GM04503 (cell line): Measurements from ENCODE around the gene CDC45.
A peak's percentile ranks its signal among the peaks of the same experiment; 100 is the strongest.
"Not testable (repeated sequence)": the region's sequence is repeated elsewhere in the genome, so short reads cannot be mapped to it uniquely, and the experiment has no call there.

ENCODE experiments used
- DNase-seq: peaks from one replicate; pipeline ENCODE4 v3.0.0-alpha.2; 2012; ENCODE audit warnings: low read depth

The CDC45 gene, protein sequence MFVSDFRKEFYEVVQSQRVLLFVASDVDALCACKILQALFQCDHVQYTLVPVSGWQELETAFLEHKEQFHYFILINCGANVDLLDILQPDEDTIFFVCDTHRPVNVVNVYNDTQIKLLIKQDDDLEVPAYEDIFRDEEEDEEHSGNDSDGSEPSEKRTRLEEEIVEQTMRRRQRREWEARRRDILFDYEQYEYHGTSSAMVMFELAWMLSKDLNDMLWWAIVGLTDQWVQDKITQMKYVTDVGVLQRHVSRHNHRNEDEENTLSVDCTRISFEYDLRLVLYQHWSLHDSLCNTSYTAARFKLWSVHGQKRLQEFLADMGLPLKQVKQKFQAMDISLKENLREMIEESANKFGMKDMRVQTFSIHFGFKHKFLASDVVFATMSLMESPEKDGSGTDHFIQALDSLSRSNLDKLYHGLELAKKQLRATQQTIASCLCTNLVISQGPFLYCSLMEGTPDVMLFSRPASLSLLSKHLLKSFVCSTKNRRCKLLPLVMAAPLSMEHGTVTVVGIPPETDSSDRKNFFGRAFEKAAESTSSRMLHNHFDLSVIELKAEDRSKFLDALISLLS

DNA sequence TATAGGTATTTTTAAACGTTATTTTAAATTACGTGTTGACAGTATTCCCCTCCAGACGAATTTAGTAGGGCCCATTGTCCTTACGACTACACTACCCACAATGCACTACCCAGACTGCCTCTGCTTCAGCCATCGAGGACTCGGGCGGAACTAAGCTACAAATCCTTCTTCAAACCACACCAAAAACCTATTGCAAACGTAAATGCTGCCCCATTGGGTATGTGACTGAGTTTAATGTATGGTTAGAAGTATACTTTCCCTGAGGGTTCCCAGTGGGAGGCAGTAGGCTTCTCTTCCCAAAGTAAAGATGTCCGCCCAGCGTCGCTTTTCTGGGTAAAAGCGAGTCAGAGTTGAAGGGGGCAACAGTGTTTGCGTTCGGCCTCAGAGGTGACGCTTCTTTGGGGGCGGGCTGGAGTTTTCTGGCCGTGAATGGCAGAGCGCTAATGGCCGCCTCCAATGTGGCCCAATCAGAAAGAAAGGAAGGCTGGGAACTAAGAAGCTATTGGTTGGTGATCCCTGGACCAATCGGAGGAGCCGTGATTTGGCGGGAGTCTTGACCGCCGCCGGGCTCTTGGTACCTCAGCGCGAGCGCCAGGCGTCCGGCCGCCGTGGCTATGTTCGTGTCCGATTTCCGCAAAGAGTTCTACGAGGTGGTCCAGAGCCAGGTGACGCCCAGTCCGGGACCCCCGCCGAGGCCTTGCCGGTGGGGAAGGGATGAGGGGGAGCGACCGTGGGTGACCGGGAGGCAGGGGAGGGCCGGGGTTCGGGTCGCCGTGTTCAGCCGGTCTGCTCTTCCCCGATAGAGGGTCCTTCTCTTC lies at the start of gene CDC45:
Gene CDC45, plus strand, starts transcription at position 566 of the 818 bp plus-strand sequence. Its CDS starts 49 bp downstream, at position 615.
- DNase-seq: peak; percentile 95

DNA sequence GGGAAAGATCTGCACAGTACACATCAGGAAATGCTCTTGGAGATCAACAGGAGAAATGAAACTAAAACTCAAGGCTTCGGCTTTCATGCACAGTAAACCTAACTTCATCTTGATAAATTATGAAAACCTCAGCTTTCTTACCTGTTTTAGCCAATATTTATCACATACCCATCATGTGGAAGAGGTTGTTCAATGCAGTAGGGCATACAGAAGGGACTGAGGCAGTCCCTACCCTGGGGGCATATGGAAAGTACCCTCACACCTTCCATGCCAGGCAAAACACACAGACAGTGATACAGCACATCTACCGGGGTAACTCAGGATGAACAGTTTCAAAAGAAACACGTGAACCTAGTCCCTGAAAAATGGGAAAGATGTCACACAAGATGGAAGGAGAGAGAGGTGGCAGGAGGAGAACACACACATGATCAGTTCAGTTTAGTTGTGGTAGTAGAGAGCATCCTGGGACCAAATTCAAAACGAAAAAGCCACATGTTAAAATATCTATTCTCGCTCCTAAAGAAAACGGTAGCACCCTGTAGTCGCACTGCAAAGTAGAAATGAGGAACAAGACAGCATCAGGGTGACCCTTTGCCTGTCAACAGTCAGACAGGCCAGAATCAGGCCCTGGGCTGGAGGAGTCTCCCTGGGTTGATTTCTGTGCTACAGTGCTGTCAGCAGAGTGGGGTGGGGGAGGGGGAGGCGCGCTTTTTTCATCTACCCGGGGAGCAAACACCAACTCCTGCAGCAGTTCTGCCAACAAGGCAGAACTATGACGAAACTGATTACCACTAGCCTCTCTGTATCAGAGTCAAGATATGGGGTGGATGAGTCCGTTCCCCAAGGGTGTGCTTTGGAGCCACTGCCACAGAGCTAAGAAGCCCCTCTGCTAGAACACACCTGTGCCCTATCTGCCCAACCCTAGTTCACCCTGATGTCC lies 49.5 kb upstream of the CDC45 start:
- no peak for DNase-seq

DNA sequence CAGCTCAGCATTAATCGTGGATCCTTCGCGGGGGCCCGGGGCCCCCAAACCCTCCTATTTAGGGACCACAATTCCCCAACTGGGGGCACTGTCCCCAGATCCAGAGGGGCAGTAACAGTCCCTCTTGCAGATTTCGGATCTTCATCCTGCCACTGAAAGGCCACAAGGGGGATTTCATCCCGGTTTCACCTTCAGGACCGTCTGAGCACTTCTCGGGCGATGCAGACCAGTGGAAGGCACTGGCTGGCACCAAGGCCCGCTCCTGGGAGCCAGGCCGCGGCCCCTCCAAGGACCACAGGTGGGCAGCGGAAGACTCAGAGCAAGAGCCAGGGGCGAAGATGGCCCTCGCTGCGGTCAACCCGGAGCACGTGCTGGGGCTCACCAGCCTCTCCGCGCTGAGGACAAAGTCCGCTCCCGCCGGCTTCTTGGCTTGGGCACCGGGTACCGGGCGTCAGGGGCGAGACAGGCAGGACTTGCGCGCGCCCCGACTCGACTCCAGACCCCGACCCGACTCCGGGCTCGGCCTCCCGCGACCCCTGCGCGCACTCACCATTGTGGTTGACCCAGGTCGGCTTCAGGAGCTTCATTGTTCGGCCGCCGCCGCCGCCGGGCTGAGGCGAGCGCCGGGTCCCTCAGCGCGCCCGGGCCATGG lies 48.7 kb upstream of the CDC45 start:
- no peak for DNase-seq

DNA sequence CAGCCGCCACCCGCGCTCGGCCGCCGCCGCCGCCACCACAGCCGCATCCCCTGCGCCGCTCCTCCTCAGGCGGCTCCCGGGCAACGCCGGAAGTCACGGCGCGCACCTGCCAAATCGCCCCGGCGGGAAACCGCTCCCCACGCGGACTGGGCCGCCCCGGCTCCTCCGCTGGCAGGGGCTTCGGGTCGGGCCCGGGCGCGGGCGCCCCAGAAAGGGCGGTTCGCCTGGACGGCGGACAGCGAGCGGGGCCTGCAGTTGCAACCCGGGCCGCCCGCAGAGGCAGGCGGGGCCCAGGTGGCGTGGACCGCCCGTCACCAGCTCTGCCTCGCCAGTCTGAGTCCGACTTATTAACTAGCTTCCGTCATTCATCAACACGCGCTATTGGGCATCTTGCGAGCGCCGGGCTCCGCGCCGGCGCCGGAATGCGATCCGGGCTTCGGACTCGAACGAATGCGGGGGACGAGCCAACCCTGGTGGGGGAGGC lies 48.0 kb upstream of the CDC45 start, which contains the start of gene HIRA:
Gene HIRA, minus strand, starts transcription at position 85 of the 484 bp plus-strand sequence. CDS start 257 bp downstream, outside the sequence.
- DNase-seq: no peak

DNA sequence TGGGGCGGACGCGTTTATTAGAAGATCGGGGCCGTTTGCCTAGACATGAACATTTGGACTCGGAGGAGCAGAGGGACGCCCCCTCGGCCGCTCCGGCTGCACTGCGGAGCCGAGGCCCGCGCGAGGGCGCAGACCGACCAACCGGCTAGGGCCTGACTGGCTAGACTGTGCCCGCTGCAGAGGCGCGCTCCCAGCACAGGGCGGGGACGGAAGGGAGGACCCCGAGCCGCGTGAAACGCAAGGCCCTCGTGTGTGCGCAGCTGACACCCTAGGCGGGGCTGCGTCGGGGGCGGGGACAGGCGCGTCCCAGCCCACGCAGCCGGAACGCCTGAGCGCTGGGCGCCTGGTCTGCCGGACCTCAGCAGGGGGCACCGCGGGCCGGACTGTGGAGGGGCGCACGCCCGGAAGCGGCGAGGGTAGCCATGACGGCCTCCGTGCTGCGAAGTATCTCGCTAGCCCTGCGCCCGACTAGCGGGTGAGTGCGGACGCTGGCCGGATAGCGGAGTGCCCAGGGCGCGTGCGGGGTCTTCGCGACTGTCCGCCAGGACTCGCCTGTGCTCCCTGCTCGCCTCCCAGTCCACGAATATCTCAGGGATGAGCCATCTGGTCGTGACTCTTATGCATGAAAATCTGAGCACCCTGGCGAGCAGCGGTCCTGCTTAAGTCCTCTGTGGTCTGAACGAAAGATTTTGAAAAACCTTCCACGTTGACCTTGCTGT lies 47.4 kb upstream of the CDC45 start, which contains the start of gene MRPL40:
Gene MRPL40, plus strand, starts transcription at position 413 of the 719 bp plus-strand sequence. Its CDS starts 10 bp downstream, at position 423.
- peak; percentile 60 for DNase-seq

DNA sequence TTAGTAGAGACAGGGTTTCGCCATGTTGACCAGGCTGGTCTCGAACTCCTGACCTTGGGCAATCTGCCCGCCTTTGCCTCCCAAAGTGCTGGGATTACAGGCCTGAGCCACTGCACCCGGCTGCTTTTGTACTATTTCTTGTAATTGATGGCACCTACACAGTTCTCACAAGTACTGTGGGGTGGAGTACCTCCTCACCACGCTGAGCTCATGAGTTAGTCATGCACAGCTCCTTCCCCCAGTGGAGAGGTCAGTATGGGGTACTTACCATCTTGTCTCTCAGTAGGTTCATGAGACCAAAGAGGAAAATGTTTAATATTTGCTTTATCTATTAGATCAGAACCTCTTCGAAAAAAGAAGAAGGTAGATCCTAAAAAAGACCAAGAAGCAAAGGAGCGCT lies 45.3 kb upstream of the CDC45 start:
- DNase-seq: no peak

DNA sequence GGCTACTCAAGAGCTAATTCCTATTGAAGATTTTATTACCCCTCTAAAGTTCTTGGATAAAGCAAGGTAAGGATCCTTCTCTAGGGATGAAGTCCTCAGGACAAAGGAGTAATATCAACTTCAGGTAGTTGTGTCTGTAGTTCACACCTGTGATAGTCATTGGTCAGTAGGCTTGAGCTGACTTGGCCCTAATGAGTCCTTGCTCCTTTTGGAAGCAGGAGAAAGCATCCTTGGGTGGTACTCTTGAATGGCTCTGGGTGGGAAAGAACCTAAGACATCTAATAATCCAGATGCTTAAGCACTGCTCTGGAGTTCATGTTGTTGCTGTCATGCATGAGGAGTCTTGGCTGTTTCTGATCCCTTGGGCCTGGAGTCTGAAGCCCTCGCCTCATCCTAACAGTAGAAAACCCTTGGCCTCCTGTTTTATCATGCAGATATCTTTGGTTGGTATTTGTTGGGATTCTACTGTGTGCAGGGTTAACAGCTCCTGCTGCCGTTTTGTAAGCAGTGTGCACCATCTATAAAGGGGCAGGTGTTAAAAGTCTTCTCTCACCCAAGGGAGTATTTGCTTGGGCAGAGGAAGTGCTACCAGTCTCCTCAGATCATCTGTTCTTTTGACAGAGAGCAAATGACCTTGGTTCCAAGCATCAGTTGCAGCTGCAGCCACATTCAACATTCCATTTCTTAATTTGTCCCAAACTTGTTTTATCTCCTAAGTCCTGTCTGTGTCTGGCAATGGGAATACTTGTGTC lies 44.7 kb upstream of the CDC45 start:
- DNase-seq: no peak

DNA sequence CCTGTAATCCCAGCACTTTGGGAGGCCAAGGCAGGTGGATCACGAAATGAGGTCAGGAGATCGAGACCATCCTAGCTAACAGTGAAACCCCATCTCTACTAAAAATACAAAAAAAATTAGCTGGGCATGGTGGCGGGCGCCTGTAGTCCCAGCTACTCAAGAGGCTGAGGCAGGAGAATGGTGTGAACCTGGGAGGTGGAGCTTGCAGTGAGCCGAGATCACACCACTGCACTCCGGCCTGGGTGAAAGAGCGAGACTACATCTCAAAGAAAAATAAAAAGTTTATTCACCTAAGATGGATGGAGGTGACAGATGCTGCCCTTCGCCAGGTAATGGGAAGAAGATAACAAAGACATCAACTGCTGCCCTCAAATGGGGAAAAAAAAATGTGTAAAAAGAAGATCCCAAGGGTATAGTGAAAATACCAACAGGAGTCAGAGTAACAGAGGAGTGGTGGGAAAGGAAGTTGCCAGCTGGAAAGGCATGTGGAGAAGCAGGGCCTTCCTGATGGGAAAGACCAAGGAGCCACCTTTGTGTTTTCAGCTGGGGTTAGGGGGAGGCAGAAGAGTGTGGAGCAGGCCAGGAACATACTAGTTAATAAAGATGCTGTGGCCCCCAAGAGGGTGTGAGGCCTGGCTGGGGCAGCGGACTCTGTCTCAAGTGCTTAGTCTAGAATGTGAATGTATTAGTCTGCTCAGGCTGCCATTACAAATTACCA lies 43.1 kb upstream of the CDC45 start:
- not testable (repeated sequence) for DNase-seq

DNA sequence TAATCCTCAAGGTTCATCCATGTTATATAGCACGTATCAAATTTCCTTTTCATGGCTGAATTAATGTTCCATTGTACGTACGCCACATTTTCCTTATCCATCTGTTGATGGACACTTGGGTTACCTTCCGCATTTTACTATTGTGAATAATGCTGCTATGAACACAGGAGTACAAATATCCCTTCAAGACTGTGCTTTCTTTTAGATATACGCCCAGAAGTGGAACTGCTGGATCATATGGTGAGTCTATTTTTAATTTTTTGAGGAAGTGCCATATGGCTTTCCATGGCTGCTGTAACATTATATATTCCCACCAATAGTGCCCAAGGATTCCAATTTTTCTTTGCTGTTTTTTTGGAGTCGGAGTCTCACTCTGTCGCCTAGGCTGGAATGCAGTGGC lies 41.4 kb upstream of the CDC45 start:
- no peak for DNase-seq

DNA sequence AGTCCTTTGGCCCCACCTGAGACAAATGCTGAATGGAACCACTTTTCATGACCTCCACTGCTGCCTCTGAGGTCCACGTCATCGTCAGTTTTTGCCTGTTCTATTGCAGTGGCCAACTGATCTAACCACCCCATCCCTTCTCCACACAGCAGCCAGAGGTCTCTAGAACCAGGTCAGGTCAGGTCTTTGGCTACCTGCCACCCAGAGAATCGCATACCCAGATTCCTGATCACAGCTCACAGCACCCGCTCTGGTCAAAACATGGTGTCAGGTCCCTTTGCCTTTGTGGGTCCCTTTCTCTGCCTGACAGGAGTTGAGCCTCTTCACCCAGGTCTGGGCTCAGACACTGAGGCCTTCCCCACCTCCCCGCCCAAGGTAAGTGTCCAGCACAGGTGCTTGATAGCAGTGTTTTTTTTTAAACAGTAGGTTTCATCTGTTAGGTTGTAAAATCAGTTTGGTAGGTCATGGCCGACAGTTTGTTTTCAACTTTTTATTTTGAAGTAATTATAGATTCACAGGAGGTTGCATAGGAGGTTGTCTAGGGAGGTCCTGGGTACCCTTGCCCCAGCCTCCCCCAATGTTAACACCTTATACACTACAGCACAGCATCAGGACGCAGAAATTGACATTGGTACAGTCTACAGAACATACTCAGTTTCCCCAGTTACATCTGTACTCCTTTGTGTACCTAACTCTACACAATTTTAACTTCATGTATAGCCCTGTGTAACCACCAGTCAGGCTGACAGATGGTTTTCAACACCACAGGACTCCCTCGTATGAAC lies 39.1 kb upstream of the CDC45 start:
- no peak for DNase-seq

DNA sequence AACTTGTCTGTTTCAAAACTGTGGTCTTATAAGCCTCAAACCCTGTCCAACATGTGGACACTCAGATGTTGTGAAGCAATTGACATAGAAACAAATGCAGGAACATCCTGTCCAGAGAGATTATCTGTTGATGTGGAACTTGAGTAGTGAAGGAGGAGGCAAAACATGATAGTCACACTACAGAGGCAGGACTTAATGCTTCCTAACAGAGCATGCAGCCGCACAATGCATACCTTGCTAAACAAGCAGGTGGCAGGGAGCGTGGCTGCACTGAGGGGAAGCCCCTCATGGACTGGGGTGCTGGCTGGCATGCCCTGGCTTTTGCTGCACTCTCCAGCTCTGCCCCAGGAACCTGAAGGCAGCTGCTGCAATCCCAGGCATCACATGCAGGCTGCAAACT lies 37.6 kb upstream of the CDC45 start:
- no peak for DNase-seq

DNA sequence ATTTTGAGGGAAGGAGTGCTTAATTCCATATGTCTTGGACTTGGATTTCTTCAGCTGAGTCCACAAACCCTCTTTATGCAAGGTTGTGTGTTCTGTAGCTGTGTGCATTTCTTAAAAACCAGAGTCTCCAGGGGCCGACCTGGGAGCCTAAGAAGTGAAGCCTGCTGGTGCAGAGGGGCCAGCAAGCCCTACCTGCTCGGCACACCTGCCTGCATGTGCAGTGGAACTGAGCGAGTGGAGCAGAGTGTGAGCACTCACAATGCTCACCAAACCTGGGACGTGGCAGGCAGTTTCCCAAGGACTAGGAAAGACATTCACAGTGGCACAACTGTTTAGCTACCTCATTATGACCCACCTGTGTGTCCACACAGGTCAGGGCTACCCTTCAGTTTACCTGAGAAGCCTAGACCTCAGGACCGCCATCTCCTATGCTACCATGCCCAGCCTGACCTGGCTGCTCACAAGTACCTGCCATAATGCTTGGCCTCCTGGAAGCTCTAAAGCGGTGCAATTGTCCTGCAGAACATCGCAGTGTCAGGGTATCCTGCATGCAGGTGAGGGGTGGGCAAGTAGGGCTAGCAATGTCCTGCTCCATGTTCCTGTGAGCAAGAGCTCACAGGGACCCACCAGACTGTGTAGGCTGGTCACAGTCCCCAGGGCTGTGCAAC lies 36.0 kb upstream of the CDC45 start:
- DNase-seq: no peak

DNA sequence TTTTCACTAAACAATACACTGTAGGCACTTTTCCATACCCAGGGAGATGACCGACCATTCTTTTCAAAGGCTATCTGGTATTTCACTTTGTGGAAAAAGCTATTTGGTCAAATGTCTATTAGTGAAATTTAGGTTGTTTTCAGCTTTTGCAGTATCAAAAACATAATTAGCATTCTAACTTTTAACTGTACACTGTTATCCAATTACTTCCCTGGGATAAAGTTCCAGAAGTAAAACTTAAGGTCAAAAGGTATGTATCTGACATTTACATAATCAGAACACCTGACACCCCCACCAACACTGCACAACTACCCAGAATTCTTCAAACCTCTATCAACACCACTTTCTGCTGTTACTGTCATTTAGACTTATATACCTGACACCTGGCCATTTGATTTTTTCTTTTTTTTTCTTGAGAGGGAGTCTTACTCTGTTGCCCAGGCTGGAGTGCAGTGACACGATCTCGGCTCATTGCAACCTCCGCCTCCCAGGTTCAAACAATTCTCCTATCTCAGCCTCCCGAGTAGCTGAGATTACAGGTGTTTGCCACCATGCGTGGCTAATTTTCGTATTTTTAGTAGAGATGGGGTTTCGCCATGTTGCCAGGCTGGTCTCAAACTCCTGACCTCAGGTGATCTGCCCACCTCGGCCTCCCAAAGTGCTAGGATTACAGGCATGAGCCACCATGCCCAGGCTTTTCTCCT lies 34.3 kb upstream of the CDC45 start:
- not testable (repeated sequence) for DNase-seq

DNA sequence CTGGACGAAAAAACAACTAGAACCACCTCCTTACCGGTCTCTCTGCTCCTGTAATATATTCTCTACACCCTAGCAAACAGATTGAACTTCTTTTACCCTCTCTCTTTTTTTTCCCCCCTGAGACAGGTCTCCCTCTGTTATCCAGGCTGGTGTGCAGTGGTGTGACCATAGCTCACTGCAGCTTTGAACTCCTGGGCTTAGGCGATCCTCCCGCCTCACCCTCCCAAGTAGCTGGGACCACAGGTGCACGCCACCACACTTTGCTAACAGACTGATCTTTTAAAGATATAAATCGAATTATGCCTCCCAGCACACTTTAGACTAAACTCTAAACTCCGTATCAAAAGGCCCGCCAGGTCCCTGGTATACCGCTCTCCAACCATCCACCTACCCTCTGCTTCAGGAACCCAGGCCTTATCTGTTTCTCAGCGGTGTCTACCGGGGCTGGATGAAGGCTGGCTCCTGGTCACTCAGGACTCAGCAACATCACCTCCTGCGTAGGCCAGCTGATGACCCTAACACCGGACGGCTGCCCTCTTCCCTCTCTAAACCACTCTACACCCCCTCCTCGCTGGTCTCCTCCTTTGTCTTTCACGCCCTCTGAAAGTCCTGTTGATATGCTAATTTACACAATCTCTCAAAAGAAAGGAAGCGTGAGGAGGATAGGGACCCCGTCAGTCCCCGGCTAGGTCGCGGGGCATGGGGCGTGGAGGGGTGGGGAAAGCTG lies 33.0 kb upstream of the CDC45 start:
- DNase-seq: no peak

DNA sequence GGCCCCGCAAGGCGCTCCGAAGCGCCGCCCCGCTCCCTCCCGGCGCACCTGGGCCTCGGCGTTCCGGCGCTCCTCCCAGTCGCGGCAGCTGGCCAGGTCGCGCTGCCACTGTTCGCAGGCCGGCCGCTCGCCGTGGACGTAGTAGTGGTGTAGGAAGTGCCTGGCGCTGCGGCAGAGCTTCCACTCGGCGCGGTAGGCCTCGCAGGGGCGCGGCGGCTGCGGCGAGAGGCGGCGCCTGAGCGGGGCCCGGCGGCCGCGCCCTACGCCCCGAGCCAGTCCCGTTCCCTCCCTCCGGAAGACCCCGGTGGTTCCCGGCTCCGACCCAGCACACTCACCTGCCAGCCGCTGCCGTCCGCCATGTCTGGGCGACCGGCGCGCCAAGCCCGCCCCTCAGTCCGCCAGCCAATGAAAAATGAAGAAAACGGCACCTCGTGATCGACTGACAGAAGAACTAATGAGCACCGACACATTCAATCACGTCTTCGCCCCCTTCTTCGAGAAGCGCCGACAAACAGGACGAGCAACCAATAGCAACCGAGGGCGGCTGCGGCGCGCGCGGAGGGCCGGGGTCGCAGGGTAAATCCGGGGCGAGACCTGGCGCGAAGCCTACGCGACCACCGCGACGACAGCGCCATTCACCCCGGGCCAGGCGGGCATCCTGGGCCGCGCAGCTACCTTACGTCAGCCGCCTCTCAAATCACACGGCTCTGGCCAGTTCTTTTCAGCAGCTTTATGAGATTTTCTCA lies 32.2 kb upstream of the CDC45 start, which contains the start of gene C22orf39:
Gene C22orf39, minus strand, starts transcription at position 382 of the 746 bp plus-strand sequence. Its CDS starts 23 bp downstream, at position 359.
- DNase-seq: peak; percentile 73
